Choroid plexus epithelial cell (primary cell): ENCODE results near the gene FRMD4A.

ENCODE experiments used
- DNase-seq: peaks from one replicate; pipeline ENCODE4 v3.0.0-alpha.2; 2010; ENCODE audit warnings: low read depth
- H3K4me3 ChIP-seq: 2 replicates; pipeline ENCODE4 v1.5.1; 2011; ENCODE audit warnings: low read depth, mild to moderate bottlenecking, control low read depth, low read length, moderate library complexity
- CTCF ChIP-seq: conservative IDR thresholded peaks from 2 replicates; pipeline ENCODE4 v1.5.1; 2011; ENCODE audit warnings: low read depth, mild to moderate bottlenecking, control low read depth, inconsistent platforms, low read length, moderate library complexity

FRMD4A gene

DNA sequence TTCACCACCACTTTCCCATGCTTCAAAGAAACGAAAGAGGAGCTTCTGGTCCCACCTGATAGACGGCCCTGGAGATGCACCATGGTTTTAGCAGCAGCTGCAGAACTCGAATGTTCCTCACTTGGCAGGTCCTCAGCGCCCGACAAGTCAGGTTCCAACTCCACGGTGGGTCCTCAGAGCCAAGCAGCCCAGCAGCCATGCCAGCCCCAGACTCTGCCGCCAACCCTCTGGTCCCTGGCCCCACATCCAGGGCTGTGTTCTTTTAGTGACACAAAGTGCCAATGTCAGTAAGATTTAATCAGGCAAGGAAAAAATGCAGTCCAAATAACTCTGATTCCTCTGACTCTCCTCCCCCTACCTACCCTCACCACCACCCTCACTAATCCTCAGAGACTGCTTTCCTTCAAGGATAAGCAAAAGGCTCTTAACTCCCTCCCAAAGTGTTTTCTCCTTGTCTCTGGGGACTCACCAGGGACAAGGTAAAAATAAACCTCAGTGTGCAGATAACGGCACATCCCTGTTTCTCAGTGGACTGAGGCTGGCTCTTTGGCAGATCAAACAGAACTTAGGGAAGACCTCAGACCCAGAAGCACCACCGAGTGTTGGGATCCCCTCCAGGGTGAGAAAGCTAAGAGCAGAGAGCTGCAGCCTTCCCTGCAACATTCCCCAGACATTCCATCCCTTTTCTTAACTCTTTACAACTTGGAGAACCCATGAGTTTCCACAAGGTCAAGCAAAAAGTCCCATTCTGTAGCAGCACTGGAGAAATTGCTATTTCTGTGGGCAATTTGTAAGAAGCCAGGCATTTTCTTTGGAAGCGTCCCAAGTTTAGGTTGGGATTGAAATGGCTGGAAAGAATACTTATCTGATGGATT lies 358.9 kb downstream of the FRMD4A start:
- TF ChIP-seq CTCF, result no peak
- peak; percentile 30 for DNase-seq
- no peak overlapping the region for H3K4me3 ChIP-seq

DNA sequence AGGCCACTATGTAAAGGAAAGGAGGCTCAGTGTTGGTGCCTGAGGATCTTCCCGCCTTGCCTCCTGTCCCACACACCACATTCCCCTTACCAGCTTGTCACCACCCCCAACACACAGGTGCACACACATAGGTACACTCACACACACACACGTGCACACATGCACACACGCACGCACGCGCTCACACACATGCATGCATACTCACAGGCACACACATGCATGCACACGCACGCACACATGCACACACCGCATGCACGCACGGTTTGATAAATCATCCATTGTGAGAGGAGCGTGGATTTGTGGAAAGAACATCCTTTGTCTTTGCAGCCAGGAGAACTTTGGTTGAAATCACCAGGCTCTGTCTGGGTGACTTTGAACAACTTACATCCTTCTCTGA lies 359.8 kb downstream of the FRMD4A start:
- no peak overlapping the region for H3K4me3 ChIP-seq
- TF ChIP-seq CTCF, result no peak
- no peak for DNase-seq

DNA sequence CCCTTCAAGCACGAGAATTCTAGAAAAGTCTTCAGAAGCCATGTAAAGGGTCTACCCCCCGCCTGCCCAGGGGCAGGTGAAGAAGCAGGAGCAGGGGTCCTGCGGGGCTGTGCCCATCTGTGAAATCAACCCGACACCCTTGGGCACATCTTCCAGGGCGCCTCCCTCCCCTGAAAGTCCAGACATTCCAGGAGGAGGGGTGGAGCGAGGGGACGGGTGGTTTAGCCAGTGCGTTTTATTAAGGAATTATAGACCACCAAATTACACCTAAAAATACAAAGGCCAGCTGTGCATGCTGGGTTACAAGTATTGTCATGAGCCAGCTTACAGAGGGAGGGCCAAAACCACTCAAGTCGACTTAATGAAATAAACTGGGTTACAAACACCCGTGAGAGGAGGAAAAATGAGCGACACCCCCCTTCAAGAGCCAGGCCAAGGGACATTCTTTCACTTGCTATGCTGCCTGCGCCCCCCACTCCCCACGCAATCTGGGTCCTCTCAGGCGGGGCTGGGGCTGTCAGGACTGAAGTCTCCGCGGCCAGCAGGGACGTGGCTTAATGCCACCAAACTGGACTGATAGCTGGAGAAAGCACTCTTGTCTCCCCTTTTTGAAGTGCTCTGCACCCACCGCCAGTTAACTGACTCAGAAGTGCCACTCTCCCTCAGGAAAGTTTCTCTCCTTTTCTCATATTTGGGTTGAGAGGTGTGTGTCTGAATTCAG lies 360.3 kb downstream of the FRMD4A start:
- H3K4me3 ChIP-seq, result no peak overlapping the region
- no peak for TF ChIP-seq CTCF
- DNase-seq, result no peak

- H3K4me3 ChIP-seq, result no peak overlapping the region
- no peak for TF ChIP-seq CTCF
- DNase-seq, result no peak
Measured at GRCh38 chr10:13969792-13970140, 361.0 kb downstream of the FRMD4A start.

DNA sequence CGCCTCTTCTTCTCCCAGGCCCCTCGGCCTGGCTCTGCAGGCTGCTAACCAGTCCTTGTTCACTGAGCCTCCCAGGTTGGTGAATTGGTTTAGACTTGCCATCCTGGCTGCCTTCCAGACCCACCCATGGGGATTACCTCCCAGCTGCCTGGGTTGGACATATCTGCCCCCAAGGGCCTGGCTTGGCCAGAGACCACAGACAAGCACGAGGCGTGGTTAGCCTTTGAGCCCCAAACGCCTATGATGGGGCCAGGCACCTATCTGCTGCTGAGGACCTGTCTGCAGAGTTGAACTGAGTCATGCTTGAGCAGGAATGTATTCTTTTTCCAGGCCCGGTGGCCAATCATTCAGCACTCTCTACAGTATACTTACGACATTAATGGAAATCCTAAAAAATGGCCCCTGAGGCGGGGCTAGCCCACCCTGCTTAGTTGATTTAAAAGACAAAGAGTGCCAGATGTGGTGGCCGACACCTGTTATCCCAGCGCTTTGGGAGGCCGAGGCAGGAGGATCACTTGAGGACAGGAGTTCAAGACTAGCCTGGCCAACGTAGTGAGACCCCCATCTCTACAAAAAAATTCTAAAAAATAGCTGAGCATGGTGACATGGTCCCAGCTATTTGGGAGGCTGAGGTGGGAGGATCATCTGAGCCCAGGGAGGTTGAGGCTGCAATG lies 361.5 kb downstream of the FRMD4A start:
- no peak overlapping the region for H3K4me3 ChIP-seq
- no peak for DNase-seq
- TF ChIP-seq CTCF, result no peak

- H3K4me3 ChIP-seq, result no peak overlapping the region
- no peak for TF ChIP-seq CTCF
- no peak for DNase-seq
Measured at GRCh38 chr10:13961853-13962252, 368.9 kb downstream of the FRMD4A start.
